ENCODE results near the gene UXS1. TPM values are rescaled to one million over a fixed set of nuclear protein-coding genes. Genes with fewer than 3 reads are reported as not detected.

UXS1 gene
- total and polyA plus RNA-seq, 2 donors (not counting 3 experiments of a cell fraction or from before 2014, with no cell fraction given) = 34.2 to 43.2 TPM

- Histone ChIP-seq H2AFZ (ENCODE audit: low read depth, low read length) (no peak overlapping the region), H3K9me1 (replicated peaks; ENCODE audit: control insufficient read depth, extremely low read depth, insufficient read depth, low read length) (no peaks in the 10 kb centered on the region), H3K4me2 (ENCODE audit: insufficient read depth, low read length) (no peak overlapping the region), H3K4me1 (ENCODE audit: control insufficient read depth, extremely low read depth, insufficient read depth, low read length) (peaks cover 10% of the 10 kb centered on the region), H3K9me3 (replicated peaks; ENCODE audit: control insufficient read depth, insufficient read depth, low read length) (no peaks in the 10 kb centered on the region), H3K9ac (replicated peaks; ENCODE audit: extremely low read depth, insufficient read depth, low read length) (no peak overlapping the region), H3K79me2 (ENCODE audit: control insufficient read depth, insufficient read depth, low read length) (peaks cover 32% of the 10 kb centered on the region), H3K27ac (ENCODE audit: insufficient read depth, low read depth, low read length) (no peak overlapping the region), H3K27me3 (ENCODE audit: control insufficient read depth in 2 of 2, insufficient read depth in 2 of 2, low read length in 2 of 2) (no peaks in the 10 kb centered on the region), H3K4me3 (replicated peaks in 1 of 3; ENCODE audit: insufficient read depth in 1 of 3, low read depth in 1 of 3, low read length in 3 of 3) (no peak overlapping the region), H3K36me3 (ENCODE audit: control insufficient read depth in 2 of 2, extremely low read depth in 1 of 2, insufficient read depth in 2 of 2, low read length in 2 of 2) (no peaks in the 10 kb centered on the region), H4K20me1 (replicated peaks; ENCODE audit: control insufficient read depth, extremely low read depth, insufficient read depth, low read length) (no peaks in the 10 kb centered on the region)
- FAIRE-seq = no peak
- DNase-seq (ENCODE audit: low read depth, low spot score) = no peak
- dilution Hi-C loops (cut with MboI; ENCODE audit: extremely low pct_ligation_motif_present, low sequenced_read_pairs) (no loop called here), intact Hi-C loops (cut with micrococcal nuclease) (loop anchor here (1.0 to 10.0 kb wide), 4 partner anchors 19 to 865 kb away; partner anchors contain the start of genes FHL2 and TGFBRAP1)
- ChIA-PET POLR2A (no interaction called here), CTCF (no interaction called here)
- TF ChIP-seq FOS (IDR thresholded peaks at IDR 0.05; ENCODE audit: borderline replicate concordance, insufficient read depth, low read length) (no peak), JUN (IDR thresholded peaks at IDR 0.05; ENCODE audit: borderline replicate concordance, insufficient read depth, insufficient read length, low read depth) (no peak), CTCF (IDR thresholded peaks at IDR 0.05; ENCODE audit: extremely low read depth in 1 of 2, insufficient read depth in 1 of 2, low read depth in 1 of 2, low read length in 2 of 2) (no peak), POLR2AphosphoS5 (IDR thresholded peaks at IDR 0.05; ENCODE audit: insufficient read depth, low read depth, low read length) (no peak), MYC (IDR thresholded peaks at IDR 0.05; ENCODE audit: low read depth, low read length) (no peak), GATA2 (IDR thresholded peaks at IDR 0.05; ENCODE audit: insufficient read depth, insufficient read length, low read depth, low read length) (no peak), EZH2 (IDR thresholded peaks at IDR 0.05; ENCODE audit: borderline replicate concordance, low read depth, low read length, severe bottlenecking) (no peak), MAX (IDR thresholded peaks at IDR 0.05; ENCODE audit: insufficient read depth, insufficient read length) (no peak), POLR2A (IDR thresholded peaks at IDR 0.05; ENCODE audit: low read depth, low read length) (no peak)
- no TSS peak for BruUV-seq (replicated peaks)
Observed at GRCh38 chr2:106189764-106190468, 4.2 kb downstream of the UXS1 start.
